GM12891 (cell line): ENCODE results near the gene CD19.

Experiments
- POLR2A ChIP-seq: IDR thresholded peaks from 2 replicates; pipeline ENCODE4 v1.6.1; 2011; ENCODE audit warnings: low read depth, low read length, control low read depth
- TAF1 ChIP-seq: IDR thresholded peaks from 2 replicates; pipeline ENCODE4 v1.6.1; 2011; ENCODE audit warnings: low read depth, low read length, control low read depth

GRCh38 chr16:28958216-28958615 is 26.4 kb downstream of the CD19 start:
- TF ChIP-seq TAF1 (no peak), POLR2A (no peak)
